SU-DHL-6 (cell line): Measurements from ENCODE around the gene PTK6.

Experiments
- CTCF ChIP-seq: fragments of 200-600 bp; sonication (generic); IDR thresholded peaks from one replicate; pipeline ENCODE4 v1.5.1; 2017; ENCODE audit warnings: antibody characterized with exemption, mild to moderate bottlenecking, low read length, moderate library complexity; ENCODE audit not compliant: insufficient read depth, poor library complexity, severe bottlenecking
- EZH2phosphoT487 ChIP-seq: fragments of 200-600 bp; sonication (generic), shearing (Covaris generic); conservative IDR thresholded peaks from 2 replicates; pipeline ENCODE4 v1.6.1; 2018; ENCODE audit warnings: mild to moderate bottlenecking, antibody characterized with exemption, low read length, moderate library complexity, mixed read lengths

GRCh38 chr20:63487116-63487764 is 49.9 kb downstream of the PTK6 start:
- TF ChIP-seq CTCF = no peak
- TF ChIP-seq EZH2phosphoT487 = no peak
